Left forelimb (tissue), 1 donor: Measurements from ENCODE around the gene PIK3R1.

ENCODE experiments used
- DNase-seq: peaks from one replicate; pipeline ENCODE4 v3.0.0-alpha.2; 2018; ENCODE audit warnings: low spot score

PIK3R1 gene

DNA sequence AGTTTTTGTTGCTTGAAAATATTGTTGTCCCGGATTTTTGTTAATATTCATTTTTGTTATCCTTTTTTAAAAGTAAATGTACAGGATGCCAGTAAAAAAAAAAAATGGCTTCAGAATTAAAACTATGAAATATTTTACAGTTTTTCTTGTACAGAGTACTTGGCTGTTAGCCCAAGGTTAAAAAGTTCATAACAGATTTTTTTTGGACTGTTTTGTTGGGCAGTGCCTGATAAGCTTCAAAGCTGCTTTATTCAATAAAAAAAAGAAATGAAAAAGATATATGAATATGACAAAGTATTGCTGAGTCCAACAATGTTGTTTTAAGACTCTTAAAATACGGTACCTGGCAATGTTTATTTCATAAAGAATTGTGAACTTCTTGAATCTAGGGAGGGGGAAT lies 82.9 kb downstream of the PIK3R1 start:
- no peak for DNase-seq

DNA sequence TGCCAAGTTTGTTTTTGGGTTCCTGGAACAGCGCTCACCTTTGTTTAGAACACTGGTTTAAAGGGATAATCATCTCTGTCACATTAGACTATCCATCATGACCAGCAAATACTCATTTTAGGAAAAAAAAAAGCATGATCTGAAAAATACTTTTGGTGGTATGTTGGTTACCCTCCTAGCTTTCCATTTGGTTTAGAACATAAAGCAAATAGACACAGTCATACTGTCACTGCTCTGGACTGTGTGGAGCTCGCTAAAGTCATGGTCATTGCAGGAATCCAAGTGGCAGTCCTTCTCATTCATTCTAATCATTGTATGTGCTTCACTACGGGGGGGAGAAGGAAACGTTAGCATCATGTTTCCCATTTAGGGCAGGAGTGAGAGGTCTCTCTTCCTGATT lies 83.5 kb downstream of the PIK3R1 start:
- DNase-seq: no peak

DNA sequence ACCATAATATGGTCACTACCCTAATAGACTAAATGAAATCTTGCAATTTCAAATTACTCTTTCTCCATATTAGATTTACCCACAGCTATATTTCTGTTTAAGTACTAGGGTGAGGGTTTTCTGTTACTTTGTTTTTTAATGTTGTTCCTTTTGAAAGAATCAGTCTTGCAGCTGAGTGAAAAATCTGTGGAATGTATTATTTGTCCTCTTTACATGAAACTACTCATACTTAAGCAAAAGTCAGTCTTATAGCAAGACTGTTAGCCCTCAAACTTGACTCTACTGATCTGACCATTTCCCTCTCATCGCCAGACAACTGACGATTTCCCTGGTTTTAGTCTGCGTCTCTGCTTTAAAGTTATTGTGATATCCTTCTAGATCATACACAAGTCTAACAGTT lies 84.0 kb downstream of the PIK3R1 start:
- DNase-seq: no peak

DNA sequence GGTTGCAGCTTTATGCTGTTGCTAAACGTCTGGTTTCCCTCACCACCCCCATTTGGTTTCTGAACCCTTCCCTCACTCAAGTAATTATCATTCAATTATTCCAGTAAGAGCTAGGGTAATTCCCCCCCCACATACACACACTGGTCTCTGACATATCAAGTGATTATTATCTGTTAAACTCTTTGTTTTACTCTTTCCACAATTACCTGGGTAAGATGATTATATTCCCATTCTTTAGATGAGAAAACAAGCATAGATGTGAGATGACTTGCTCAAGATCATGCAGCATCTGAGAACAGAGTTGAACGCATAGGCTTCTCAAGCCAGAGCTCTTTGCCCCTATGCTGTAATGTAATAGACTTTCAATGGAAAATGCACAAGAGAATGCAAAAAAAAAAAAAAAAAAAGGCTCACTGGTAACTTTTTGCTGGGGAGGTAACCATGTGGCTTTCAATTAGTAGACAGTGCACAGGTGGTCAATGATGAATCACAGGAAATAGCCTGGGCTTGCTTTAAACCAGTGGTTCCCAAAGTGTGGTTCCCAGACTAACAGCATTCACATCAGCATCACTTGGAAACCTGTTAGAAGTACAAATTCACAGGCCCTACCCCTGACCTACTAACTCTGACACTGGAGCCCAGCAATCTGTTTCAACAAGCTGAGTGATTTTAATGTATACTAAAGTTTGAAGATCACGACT lies 87.6 kb downstream of the PIK3R1 start:
- DNase-seq: no peak

DNA sequence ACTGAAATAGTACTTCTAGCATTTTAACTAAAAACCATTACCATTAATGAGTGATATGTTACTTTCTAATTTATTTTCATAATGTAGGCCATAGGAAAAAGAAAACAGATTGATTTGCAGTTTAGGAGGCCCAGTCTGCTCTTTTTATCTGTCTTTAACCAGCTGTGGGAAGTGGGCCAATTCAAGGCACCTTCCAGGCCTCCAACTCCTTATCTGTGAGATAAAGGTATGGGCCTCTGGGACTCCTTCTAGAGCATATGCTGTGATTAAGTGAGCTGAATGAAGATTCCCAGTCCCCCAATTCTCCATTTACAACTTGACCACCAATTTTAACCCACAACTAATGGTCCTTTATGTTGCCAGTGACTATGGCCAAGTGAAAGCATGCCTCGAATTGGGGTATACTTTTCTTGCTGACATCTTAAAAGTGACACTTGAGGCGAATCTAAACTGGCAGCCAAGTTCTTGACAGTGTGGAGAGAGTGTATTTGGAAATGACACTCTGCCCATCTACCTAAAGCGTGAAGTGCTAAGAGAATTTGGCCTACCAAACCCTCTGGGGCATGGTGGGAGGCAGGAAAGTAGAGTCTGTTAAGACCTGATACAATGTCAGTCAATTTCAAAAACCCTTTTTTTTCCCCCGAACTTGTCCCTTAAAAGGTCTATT lies 88.3 kb downstream of the PIK3R1 start:
- DNase-seq: no peak

DNA sequence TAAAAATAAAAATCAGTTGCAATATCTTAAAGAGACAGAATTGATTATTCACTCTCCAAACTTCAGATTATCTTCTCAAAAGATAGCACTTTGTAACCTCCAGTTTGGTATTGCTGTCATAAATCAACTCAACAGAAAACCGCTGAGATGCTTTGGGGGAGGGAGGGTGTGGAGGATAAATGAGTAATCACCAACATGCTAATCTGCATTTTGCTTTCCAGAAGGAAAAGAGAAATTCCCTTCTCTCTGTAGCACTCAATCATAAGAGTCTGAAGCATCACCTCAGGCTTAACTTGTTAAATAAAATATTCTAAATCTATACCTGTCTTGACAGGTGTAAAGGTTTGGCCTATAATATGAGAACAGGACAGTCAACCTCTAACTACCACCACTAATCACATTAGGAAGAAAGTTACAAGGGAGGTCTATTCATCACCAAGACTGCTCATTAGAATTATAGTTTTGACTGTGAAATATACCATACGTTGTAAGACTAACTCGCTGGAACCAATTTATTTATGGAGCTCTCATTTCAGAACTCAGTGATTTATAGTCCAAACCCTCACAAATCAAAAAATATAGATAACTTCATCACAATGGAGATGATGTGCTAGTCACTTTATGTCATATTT lies 89.0 kb downstream of the PIK3R1 start:
- DNase-seq: no peak

DNA sequence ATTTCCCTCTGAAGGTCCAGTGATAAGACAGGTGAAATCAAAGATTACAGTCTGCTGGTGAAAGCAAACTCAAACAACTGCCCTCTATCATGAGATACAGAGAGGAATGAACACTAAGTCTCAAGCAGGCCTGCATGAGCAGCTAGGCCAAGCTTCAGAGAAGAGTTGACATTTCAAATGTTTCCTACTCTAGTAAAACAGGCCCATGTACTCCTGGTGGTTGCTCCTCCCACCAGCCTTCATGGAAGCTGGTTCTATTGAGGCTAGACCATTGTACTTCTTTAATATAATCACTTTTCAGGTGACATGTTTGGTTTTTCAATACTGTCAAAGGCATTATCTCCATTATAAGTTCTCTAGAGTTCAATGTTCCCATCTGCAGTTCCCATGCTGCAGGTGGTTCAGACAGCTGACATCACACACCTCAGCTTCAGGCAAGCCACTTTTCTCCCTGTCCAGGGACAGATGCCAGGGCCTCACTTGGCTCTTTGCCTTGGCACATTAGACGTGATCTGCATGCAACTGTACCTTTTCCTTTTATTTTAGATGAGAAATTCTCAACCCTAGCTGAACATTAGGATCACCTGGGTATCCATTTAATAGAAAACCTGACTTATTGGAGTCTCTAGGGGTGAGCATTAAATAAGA lies 89.8 kb downstream of the PIK3R1 start:
- no peak for DNase-seq

DNA sequence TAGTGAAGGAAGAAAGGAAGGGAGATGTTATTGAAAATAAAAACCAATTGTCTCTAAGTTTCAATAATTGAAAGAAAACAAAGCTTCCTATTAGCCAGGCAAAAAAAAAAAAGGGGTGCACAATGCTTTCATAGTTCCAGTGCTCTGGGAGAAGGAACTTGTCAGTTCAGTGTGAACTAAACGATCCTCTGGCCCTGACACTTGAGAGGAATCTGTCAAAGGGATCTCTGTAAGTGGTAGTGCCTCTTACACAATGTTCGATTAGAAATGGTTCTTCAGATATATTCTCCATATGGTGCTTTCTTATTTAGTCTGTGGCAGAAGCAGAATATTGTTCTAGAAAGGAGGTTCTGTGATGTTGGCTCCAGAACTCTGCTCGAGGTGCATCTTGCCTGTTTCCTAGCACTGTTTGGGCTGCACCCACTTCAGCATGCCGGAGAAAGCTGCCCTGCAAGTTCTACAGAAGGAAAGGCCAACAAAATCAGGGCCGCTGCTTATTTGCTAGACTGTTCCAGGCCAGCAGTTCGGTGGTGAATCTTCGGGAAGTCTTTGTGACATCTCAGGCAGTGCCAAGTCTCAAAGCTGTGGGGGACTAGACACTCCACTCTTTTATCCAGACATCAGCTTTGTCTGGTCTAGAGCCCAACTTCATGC lies 90.9 kb downstream of the PIK3R1 start:
- no peak for DNase-seq

DNA sequence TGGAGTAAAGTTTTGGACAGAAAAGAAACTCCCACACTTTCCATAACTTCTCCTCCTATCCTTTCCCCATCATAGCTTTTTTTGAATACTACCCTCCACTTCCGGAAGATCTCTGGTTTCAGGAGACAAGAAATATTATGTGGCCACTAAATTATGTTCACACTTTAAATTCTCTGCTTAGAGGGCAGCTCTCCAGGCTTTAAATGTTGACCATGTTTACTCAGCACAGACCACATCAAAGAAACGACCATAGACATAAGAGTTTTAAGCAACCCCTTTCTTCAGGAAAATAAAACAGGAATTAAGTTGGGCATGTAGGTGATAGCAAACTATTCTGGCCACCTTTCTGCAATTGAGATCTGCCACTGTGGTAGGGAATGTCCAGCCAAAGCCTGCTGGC lies 97.8 kb downstream of the PIK3R1 start:
- DNase-seq: no peak

DNA sequence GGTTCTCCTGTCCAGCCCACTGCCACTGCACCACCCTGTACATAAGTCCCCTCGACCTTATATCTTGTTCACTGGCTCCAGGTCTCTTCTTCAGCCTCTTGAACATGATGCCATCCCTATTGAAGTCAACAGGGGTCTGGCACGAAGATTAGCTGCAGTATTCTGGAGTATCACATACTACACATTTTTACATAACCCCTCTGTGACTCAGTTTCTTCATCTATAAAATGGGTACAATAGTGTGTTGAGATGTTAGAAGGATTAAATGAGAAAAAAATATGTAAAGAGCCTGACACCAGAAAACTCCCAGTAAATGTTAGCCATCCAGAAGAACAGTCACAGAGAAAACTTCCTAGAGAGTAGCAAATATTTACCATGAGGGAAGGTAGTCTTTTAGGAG lies 98.9 kb downstream of the PIK3R1 start:
- DNase-seq: no peak

DNA sequence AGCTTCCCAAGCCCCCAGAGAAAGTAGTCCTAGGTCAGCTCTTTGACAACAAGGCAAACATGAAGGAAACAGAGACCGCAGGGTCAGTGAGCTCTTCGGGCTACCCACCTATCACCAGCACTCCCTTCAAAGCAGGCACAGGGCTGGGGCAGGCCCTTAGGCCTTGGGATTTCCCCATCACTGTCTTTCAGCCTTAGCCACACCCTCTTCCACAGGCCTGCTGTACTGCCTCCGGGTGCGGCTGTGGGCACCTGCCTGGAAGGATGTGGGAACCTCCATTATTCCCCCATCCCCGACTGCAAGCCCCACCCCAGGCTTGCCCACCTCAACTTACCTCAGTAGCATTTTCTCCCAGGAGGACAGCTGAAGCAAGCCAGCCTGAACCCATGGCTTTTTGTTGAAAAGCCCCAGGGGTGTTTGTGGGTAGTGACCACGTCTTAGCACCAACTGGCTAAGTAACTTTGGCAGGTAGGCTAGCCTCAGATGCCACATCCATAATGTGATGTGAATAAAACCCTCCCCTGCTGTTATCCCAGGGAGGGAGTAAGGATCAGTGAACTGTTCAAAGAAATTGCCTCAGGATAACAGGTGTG lies 100.2 kb downstream of the PIK3R1 start:
- no peak for DNase-seq

DNA sequence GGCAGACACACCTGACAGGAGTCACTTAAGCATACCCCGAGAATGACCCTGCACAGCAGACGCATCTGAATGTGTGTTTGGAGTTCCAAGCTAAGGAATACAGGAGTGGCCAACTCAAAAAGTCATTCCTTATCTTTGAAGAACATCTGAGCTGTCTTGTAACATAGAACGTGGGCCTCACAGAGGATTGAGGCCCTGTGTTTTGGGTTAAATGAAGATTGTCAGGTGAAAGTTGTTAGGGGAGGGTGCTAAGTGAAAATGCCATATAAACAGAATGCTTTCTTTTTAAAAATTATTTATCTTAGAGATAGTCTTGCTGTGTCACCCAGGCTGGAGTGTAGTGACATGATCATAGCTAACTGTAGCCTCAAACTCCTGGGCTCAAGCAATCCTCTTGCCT lies 100.9 kb downstream of the PIK3R1 start:
- no peak for DNase-seq

DNA sequence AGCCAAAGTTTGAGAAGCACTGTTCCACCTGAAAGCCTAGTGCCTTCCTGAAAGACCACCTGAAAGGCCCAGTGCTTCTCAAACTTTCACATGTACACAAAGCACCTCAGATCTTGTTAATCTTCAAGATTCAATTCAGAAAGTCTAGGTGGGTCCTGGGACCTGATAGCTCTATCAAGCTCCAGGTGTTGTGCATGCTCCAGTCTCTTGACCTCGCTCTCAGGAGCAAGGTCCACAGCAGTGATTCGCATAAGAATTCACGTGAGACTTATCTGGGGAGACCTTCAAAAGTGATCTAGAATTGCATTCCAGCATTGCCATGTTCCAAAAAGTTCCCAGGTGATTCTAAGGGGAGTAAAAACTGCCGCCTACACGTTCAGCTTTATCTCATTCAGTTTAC lies 102.1 kb downstream of the PIK3R1 start:
- no peak for DNase-seq

DNA sequence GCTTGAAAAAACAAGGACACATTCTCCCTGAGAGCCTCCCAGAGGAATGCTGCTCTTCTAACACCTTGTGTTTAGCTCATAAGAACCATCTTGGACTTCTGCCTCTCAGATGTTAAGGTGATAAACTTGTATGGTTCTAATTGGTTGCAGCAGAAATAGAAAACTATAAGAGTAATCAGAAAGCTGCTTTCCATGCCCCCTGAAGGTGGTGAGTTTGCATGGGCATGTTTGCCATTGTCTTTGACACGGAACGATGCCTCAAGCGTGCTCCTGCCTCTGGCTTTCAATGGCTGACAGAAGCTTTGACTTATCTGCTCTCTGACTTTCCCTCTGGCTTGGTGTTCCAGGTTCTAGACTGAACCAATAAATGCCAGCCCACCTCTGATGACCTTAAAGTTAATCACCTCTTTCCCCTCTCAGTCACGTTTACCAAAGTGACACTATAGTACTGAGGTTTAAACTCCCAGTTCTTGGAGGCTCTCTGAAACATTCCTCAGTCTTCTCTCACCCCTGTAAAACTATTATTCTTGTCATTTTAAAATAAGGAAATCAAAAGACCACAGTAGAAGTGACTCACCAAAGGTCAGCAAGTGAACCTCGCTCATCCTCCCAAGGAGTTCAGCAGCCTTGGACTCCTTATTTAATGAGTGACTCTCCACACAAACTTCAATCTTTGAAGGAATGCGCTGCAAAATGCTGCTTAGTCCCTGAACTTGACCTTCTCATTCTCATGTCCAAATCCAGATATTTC lies 103.6 kb downstream of the PIK3R1 start:
- DNase-seq: no peak

DNA sequence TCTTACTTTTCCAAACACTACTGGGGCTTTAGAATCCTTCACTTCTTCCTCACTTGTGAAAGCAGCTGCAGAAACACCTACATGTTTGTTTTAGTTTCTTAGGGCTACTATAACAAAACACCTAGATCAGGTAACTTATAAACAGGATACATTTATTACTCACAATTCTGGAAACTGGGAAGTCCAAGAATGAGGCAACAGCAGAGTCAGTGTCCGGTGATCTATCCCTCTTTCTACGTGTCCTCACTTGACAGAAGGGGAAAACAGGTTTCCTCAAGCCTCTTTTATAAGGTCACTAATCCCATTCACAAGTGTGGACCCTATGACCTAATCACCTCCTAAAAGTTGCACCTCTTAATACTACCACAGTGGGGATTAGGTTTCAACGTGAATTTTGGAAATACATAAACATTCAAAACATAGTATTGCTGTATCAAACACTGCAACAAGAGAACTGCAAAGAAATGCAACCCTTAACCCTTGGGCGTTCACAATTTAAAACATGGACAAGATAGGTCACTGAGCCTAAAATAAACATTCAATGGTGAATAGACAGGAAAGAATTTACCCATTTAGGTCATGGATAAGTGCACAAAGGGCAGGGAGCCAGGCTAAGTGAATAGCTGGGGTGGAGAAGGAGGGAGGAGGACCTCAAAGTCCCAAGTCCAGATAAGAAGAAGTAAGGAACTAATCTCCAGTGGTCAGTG lies 104.3 kb downstream of the PIK3R1 start:
- DNase-seq: no peak

DNA sequence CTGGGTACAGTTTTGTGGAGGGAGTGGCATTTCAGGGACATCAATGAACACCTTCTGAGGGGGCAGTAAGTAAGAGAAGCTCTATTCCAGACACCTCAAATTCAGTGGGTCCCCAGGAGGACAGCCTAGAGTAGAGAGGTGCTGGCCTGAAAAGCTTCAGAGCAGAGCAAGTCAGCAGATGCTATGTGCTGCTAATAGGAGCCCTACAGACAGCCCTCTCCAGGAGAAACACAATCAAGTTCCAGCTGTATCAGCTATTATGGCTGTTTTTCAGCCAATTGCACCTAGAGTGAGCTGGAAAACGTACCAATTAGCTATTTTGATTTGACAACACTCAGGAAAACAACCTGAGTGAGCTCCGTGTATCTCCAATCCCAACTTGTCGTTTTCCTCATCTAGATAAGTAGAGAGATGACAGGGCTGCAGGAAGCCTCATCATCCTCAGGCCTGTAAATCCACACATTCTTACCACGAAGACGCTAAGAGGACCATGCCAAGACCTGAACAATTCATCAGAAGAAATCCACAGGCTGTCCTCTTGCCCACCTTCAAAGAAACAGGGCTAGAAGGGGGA lies 104.9 kb downstream of the PIK3R1 start:
- DNase-seq: no peak

DNA sequence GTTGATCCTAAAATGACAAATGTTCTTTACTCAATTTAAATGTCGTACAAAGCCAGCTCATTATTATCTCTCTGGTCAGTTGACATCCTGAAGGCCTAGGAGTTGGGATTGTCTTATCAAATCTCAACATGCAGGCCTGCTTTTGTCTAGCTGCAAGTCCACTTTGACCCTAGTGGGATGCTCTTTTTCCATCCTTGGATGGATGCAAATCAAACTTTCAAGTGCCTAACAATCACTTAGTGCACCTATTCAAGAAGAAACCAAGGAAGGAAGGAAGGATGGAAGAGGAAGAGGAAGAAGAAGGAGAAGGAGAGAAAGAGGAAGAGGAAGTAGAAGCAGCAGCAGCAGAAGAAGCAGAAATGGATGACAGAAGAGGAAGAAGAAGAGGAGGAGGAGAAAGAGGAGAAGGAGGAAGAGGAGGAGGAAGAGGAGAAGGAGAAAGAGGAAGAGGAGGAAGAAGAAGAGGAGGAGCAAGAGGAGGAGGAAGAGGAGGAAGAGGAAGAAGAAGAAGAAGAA lies 109.6 kb downstream of the PIK3R1 start:
- DNase-seq: no peak

DNA sequence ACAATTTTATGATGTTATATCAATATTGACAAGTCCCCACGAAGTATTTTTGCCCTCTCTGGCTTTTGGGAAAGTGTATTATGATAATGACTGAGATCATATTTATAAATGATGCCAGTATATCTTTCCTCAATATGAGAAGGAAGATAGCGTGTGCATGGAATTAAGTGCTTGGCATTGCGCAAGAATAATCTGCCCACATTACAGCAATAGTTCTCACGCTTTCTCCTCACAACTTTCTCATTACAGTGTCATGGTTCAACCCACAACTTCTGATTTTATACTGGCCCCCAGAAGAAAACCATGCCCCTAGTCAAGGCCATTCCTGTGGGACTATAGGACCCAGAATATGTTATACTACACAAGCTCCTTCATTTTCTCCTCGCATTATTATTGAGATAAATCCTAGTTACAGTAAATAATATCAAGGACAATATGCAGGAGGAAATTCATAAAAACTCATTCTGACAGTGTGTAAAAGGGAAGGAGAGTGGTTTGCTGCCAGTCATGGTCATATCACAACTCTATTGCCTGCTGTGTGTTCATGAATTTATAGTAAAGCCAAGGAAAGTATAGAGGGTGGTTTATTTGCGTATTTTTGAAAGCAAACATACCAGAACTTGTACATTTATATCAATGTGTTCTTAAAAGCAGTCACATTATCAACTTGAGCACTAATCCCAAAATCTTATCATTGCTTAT lies 114.1 kb downstream of the PIK3R1 start:
- no peak for DNase-seq

DNA sequence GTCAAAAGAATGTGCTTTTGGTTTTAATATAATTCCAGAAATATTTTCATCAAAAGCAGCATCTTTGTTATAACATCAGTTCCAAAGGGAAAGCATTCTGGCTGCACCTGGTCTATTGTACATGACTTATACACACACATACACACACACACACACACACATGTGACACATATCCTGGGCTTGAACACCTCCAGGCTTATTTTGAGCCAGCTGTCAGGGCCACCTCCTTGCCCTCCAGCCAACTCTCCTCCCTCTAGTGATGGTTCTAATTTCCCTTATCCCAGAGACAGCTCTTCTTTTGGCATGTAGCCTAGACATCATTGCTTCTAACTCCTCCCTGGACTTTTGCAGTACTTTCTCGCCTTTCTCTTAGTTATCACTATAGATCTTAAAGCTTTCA lies 115.0 kb downstream of the PIK3R1 start:
- no peak for DNase-seq
